C4-2B (cell line): ENCODE measurements around the gene GGT7.
A peak's percentile ranks its signal among the peaks of the same experiment; 100 is the strongest.
"Not testable (repeated sequence)": the region's sequence is repeated elsewhere in the genome, so short reads cannot be mapped to it uniquely, and the experiment has no call there.

Experiments used
- H3K27ac ChIP-seq: fragments of 450-650 bp; 2 replicates; pipeline ENCODE4 v1.5.1; 2017
- ZFX ChIP-seq: fragments of 450-650 bp; IDR thresholded peaks from 2 replicates; pipeline ENCODE4 v1.6.1; 2017
- TF ChIP-seq, protein P1 (sequence below): fragments of 450-650 bp; conservative IDR thresholded peaks from 2 replicates; pipeline ENCODE4 v1.5.1; 2017; ENCODE audit warnings: mild to moderate bottlenecking

GGT7 gene

GRCh38 chr20:34881689-34882088 is 9.0 kb upstream of the GGT7 start:
- TF ChIP-seq, protein P1, sequence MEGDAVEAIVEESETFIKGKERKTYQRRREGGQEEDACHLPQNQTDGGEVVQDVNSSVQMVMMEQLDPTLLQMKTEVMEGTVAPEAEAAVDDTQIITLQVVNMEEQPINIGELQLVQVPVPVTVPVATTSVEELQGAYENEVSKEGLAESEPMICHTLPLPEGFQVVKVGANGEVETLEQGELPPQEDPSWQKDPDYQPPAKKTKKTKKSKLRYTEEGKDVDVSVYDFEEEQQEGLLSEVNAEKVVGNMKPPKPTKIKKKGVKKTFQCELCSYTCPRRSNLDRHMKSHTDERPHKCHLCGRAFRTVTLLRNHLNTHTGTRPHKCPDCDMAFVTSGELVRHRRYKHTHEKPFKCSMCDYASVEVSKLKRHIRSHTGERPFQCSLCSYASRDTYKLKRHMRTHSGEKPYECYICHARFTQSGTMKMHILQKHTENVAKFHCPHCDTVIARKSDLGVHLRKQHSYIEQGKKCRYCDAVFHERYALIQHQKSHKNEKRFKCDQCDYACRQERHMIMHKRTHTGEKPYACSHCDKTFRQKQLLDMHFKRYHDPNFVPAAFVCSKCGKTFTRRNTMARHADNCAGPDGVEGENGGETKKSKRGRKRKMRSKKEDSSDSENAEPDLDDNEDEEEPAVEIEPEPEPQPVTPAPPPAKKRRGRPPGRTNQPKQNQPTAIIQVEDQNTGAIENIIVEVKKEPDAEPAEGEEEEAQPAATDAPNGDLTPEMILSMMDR, result no peak
- TF ChIP-seq ZFX, result no peak
- H3K27ac ChIP-seq, result no peak overlapping the region

DNA sequence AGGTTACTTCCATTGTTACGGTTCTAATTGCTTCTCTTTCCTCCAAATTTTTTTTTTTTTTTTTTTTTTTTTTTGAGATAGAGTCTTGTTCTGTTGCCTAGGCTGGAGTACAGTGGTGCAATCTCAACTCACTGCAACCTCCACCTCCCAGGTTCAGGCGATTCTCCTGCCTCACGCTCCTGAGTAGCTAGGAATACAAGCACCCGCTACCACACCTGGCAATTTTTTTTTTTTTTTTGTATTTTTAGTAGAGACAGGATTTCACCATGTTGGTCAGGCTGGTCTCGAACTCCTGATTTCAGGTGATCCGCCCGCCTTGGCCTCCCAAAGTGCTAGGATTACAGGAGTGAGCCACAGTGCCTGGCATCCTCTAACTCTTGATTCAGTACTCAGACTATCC is 8.3 kb upstream of the GGT7 start:
- H3K27ac ChIP-seq, result not testable (repeated sequence)

DNA sequence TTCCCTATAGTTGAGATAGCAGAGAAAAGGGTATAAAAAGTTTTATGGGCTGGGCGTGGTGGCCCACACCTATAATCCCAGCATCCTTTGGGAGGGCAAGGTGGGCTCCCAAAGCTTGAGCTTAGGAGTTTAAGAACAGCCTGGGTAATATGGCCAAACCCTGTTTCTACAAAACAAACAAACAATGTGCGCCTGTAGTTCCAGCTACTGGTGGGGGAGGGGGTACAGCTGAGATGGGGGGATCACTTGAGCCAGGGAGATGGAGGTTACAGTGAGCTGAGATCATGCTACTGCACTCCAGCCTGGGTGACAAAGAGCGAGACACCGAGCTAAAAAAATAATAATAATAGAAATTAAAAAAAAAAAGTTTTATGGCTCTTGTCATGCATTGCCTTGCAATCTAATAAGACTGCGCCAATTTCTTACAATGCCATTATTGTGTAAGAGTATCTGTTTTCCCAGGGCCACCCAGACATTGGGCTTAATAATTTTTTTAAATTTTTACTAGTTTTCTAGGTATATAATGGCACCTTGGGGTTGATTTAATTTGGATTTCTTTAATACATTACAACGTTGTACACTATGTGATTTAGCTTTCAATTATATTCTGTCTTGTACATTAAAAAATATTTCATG is 7.7 kb upstream of the GGT7 start:
- TF ChIP-seq, protein P1, result no peak
- TF ChIP-seq ZFX, result no peak
- no peak overlapping the region for H3K27ac ChIP-seq

- TF ChIP-seq, protein P1, result no peak
- TF ChIP-seq ZFX, result peak; percentile 89
- peak within 1 kb of the TSS; percentile 79 for H3K27ac ChIP-seq
These were observed 4.0 kb upstream of the GGT7 start, which contains the start of gene ACSS2 for GRCh38 chr20:34876406-34877282. TSS of gene ACSS2 (plus strand) at chr20:34876612. CDS start at chr20:34876646, 34 bp downstream.

DNA sequence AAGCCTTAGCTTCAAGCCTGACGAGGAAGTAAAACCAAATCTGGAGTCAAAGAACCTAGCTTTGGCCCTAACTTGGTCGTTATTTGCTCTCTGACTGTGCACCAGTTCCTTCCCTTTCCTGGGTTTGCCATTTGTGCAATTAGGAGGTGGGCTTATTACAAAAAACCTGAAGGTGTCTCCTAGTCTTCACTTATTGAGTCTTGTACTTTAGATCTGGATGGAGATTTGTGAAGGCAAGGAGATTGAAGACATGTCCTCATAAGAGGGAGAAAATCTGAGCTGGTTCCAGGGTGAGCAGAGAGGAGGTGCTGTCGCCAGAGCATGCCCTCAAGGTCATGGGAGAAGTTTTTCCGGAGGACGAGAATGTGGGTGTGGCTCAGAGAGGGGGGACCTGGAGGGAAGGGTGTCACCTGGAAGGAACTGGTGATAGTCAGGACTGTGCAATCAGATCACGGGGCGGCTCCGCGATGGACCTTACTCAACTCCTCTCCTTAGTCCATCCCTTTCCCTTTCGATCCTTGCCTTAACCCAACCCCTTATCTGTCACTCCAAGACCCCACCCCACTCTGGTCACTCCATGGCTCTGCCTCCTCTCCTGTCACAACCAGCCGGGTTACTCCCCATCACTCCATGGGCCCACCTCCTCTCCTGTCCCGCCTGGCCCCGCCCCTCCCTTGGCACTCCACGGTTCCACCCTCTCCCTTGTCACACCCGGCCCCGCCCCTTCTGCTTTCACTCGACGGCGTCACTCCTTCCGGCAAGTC is 3.2 kb upstream of the GGT7 start:
- TF ChIP-seq, protein P1, result no peak; the same call in none of the 2 replicates
- no peak for TF ChIP-seq ZFX
- peak overlapping the region; percentile 79 for H3K27ac ChIP-seq

- peak overlapping the region; percentile 79 for H3K27ac ChIP-seq
- TF ChIP-seq ZFX, result no peak
- TF ChIP-seq, protein P1, result peak; percentile 89
These were observed 1.5 kb upstream of the GGT7 start for GRCh38 chr20:34874094-34874654.

DNA sequence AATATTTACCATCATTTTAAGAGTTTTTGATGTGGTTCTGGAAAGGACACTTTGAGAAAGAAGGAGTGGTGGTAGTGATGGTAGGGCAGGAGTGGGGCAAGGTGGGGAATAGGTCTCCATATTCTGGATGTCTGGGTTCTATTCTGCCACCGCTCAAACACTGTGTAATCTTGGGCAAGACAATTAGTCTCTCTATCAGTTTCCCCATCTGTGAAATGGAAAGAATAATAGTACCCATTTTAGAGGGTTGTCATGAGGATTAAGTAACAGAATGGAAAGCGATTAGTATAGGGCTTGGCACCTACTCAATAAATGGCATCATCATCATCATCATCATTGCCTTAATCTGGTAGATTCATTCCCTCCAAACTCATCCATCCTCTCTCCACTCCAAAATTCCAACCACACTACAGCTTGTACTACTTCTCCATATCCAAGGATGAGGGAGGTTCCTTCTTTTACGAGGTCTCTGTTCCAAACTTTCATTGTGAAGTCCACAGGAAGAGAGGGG is 982 bp upstream of the GGT7 start:
- no peak overlapping the region; the same call in 1 of the 2 replicates for H3K27ac ChIP-seq
- TF ChIP-seq, protein P1, result no peak
- no peak for TF ChIP-seq ZFX
